GM19240 (cell line): ENCODE measurements around the gene PRRC2C.
"Not testable (repeated sequence)": the region's sequence is repeated elsewhere in the genome, so short reads cannot be mapped to it uniquely, and the experiment has no call there.

Experiments used
- DNase-seq: peaks from one replicate; pipeline ENCODE4 v3.0.0; 2011; ENCODE audit warnings: low spot score; ENCODE audit not compliant: insufficient read length

The PRRC2C gene

GRCh38 chr1:171485375-171486047, at the start of gene PRRC2C:
Gene PRRC2C, plus strand, starts transcription at chr1:171485530. Its CDS starts 26,559 bp downstream, at chr1:171512089.
- DNase-seq, result peak; percentile 58

GRCh38 chr1:171438441-171438840, 46.9 kb upstream of the PRRC2C start:
- DNase-seq, result no peak

GRCh38 chr1:171440201-171440600, 45.1 kb upstream of the PRRC2C start:
- not testable (repeated sequence) for DNase-seq

- not testable (repeated sequence) for DNase-seq
Measured at GRCh38 chr1:171441278-171441895, 43.9 kb upstream of the PRRC2C start.

- DNase-seq, result no peak
Measured at GRCh38 chr1:171446386-171446785, 38.9 kb upstream of the PRRC2C start.

- DNase-seq, result no peak
Measured at GRCh38 chr1:171455967-171456366, 29.4 kb upstream of the PRRC2C start.

- no peak for DNase-seq
Measured at GRCh38 chr1:171457412-171457811, 27.9 kb upstream of the PRRC2C start.

- DNase-seq, result no peak
Measured at GRCh38 chr1:171460018-171460620, 25.2 kb upstream of the PRRC2C start.

- DNase-seq, result no peak
Measured at GRCh38 chr1:171467626-171468025, 17.7 kb upstream of the PRRC2C start.

GRCh38 chr1:171468120-171468750, 17.1 kb upstream of the PRRC2C start:
- DNase-seq, result no peak

- DNase-seq, result no peak
Measured at GRCh38 chr1:171470726-171471125, 14.6 kb upstream of the PRRC2C start.

GRCh38 chr1:171472183-171472647, 13.1 kb upstream of the PRRC2C start:
- no peak for DNase-seq

- DNase-seq, result no peak
Measured at GRCh38 chr1:171476829-171477228, 8.5 kb upstream of the PRRC2C start.

GRCh38 chr1:171477804-171478203, 7.5 kb upstream of the PRRC2C start:
- DNase-seq, result no peak

- no peak for DNase-seq
Measured at GRCh38 chr1:171480035-171480434, 5.3 kb upstream of the PRRC2C start.

GRCh38 chr1:171484760-171485374, 463 bp upstream of the PRRC2C start:
- DNase-seq, result no peak

GRCh38 chr1:171486048-171486519, 754 bp downstream of the PRRC2C start:
- no peak for DNase-seq

GRCh38 chr1:171487038-171487437, 1.7 kb downstream of the PRRC2C start:
- DNase-seq, result no peak

GRCh38 chr1:171488190-171488929, 3.0 kb downstream of the PRRC2C start:
- DNase-seq, result no peak

GRCh38 chr1:171494076-171494475, 8.7 kb downstream of the PRRC2C start:
- DNase-seq, result no peak

- DNase-seq, result no peak
Measured at GRCh38 chr1:171495444-171495843, 10.1 kb downstream of the PRRC2C start.
